Measurements from ENCODE around the gene LRIT1. TPM values are rescaled to one million over a fixed set of nuclear protein-coding genes. Genes with fewer than 3 reads are reported as not detected.

LRIT1 gene
- total and polyA plus RNA-seq, 2 of the 8 experiments (the other 6 are each of a cell fraction or from before 2014, with no cell fraction given), result 0.03 TPM; not detected in 1

- TF ChIP-seq ATF3 (IDR thresholded peaks at IDR 0.05; ENCODE audit: insufficient read depth, low read depth, low read length), result no peak
Measured at GRCh38 chr10:84190621-84191020, 50.7 kb downstream of the LRIT1 start (continued).
